Measurements from ENCODE around the gene CHST15. TPM values are rescaled to one million over a fixed set of nuclear protein-coding genes. Genes with fewer than 3 reads are reported as not detected.

The CHST15 gene
- total and polyA plus RNA-seq, 11 donors = 0.88 to 27.1 (median 4.1) TPM

- TF ChIP-seq POLR2A (IDR thresholded peaks at IDR 0.05) = no peak
- TF ChIP-seq, protein P1, sequence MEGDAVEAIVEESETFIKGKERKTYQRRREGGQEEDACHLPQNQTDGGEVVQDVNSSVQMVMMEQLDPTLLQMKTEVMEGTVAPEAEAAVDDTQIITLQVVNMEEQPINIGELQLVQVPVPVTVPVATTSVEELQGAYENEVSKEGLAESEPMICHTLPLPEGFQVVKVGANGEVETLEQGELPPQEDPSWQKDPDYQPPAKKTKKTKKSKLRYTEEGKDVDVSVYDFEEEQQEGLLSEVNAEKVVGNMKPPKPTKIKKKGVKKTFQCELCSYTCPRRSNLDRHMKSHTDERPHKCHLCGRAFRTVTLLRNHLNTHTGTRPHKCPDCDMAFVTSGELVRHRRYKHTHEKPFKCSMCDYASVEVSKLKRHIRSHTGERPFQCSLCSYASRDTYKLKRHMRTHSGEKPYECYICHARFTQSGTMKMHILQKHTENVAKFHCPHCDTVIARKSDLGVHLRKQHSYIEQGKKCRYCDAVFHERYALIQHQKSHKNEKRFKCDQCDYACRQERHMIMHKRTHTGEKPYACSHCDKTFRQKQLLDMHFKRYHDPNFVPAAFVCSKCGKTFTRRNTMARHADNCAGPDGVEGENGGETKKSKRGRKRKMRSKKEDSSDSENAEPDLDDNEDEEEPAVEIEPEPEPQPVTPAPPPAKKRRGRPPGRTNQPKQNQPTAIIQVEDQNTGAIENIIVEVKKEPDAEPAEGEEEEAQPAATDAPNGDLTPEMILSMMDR (IDR thresholded peaks at IDR 0.05) = no peak
- 85 to 92% (median 91%) methylated on average over 15 to 16 of the region's 16 CpGs for WGBS, 4 donors
- H3K27me3 ChIP-seq = peaks cover 0 to 6% (median 0%) of the 10 kb centered on the region in 9 donors
- H3K9me3 ChIP-seq = no peaks in the 10 kb centered on the region
- no peaks in the 10 kb centered on the region for H3K36me3 ChIP-seq
- DNase-seq (no peak), ATAC-seq (peak in 1 of 4 donors; percentile 35)
- peaks cover 0 to 45% (median 0%) of the 10 kb centered on the region in 12 donors for H3K4me1 ChIP-seq
- no peak overlapping the region for H3K4me3 ChIP-seq
- intact Hi-C loops (cut with DNase I) = no loop called here
- H3K27ac ChIP-seq = peak overlapping the region in 1 of 12 donors; percentile 73
These were observed 9.5 kb downstream of the CHST15 start for GRCh38 chr10:124083740-124084397.

DNA sequence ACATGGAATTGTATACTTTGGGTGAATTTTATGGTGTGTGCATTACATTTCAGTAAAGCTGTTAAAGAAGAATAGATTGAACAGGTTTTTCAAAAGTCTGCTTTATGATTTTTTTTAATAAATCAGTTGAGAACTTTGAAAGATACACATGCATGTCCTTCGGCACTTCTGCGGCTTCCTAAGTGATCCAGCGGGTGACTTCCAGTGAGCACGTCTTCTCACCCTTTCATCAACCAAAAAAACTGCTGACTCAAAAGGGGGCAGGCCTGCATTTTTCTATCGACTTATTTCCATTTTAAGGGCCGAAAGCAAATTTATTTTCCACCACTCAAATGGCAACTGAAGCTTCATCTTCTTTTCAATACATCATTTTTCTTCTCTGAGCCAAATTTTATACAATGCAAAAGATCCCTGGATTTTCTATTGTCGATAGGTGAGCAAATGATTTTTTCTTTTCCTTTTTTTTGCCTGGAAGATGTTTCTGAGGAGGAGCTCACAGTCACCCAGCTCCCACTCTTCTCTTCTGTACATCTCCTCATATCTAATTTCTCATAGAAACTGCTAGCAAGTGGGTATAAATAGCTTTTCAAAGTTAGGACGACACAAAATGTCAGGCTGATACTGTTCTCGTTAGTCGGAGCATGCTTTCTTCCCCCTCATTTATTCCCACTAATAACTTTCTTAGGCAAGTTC lies 10.2 kb downstream of the CHST15 start:
- Histone ChIP-seq H3K4me1 (peaks cover 0 to 41% (median 0%) of the 10 kb centered on the region in 12 donors), H3K27me3 (peaks cover 0 to 5% (median 0%) of the 10 kb centered on the region in 9 donors), H3K27ac (no peak overlapping the region), H3K36me3 (no peaks in the 10 kb centered on the region), H3K4me3 (no peak overlapping the region), H3K9me3 (no peaks in the 10 kb centered on the region)
- no peak for DNase-seq
- intact Hi-C loops (cut with DNase I) = no loop called here
- no peak for ATAC-seq
- no peak for TF ChIP-seq POLR2A (IDR thresholded peaks at IDR 0.05)
- TF ChIP-seq, protein P1 (IDR thresholded peaks at IDR 0.05) = no peak
- WGBS, 4 donors = 81 to 86% (median 84%) methylated on average over 10 of the region's 10 CpGs

- 85 to 94% (median 91%) methylated on average over 6 of the region's 6 CpGs for WGBS, 4 donors
- no peak overlapping the region for H3K27ac ChIP-seq
- no peaks in the 10 kb centered on the region for H3K36me3 ChIP-seq
- intact Hi-C loops (cut with DNase I) = no loop called here
- H3K4me3 ChIP-seq = no peak overlapping the region
- DNase-seq (no peak), ATAC-seq (no peak)
- no peaks in the 10 kb centered on the region for H3K9me3 ChIP-seq
- TF ChIP-seq POLR2A (IDR thresholded peaks at IDR 0.05) = no peak
- TF ChIP-seq, protein P1 (IDR thresholded peaks at IDR 0.05) = no peak
- H3K4me1 ChIP-seq = peaks cover 0 to 36% (median 0%) of the 10 kb centered on the region in 12 donors
- H3K27me3 ChIP-seq = no peaks in the 10 kb centered on the region
These were observed 10.8 kb downstream of the CHST15 start for GRCh38 chr10:124082555-124082954.

DNA sequence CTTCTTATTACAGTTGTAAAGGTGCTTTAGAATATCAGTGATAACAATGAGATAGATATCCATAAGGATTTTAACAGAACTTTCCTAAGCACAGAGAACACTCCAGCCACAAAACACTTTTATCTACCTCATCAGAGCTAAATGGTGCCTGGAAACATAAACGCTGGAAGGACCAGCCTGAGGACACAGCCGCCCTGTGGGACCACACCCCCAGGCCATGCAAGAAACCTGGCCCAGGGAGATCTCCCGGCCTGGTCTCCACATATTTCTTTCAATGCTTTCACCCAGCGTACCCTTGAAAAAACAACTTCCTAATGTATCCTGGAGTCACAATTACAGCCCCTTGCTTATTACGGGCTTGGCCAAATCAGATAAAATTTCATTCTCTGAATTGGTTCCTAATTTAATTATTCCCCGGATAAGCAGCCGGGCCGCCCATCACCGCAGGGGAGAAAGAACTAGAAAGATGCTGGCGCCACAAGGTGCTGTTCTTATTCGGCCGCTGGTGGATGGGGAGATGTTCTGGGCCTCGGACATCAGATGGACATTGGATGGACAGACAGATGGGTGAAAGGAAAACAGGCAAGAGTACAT lies 11.8 kb downstream of the CHST15 start:
- Histone ChIP-seq H3K27me3 (no peaks in the 10 kb centered on the region), H3K4me1 (peaks cover 0 to 30% (median 0%) of the 10 kb centered on the region in 12 donors), H3K36me3 (no peaks in the 10 kb centered on the region), H3K27ac (no peak overlapping the region), H3K9me3 (no peaks in the 10 kb centered on the region), H3K4me3 (no peak overlapping the region)
- 67 to 85% (median 70%) methylated on average over 13 of the region's 13 CpGs for WGBS, 4 donors
- DNase-seq (no peak), ATAC-seq (no peak)
- TF ChIP-seq, protein P1 (IDR thresholded peaks at IDR 0.05) = no peak
- TF ChIP-seq POLR2A (IDR thresholded peaks at IDR 0.05) = no peak
- intact Hi-C loops (cut with DNase I) = no loop called here
